GM18861 (cell line): ENCODE data around the gene TMEM130.

Experiments
- ATAC-seq: cut with Tn5 transposase; IDR thresholded peaks from one replicate; pipeline ENCODE4 v1.9.1; 2021; ENCODE audit not compliant: unreplicated experiment

Gene TMEM130

DNA sequence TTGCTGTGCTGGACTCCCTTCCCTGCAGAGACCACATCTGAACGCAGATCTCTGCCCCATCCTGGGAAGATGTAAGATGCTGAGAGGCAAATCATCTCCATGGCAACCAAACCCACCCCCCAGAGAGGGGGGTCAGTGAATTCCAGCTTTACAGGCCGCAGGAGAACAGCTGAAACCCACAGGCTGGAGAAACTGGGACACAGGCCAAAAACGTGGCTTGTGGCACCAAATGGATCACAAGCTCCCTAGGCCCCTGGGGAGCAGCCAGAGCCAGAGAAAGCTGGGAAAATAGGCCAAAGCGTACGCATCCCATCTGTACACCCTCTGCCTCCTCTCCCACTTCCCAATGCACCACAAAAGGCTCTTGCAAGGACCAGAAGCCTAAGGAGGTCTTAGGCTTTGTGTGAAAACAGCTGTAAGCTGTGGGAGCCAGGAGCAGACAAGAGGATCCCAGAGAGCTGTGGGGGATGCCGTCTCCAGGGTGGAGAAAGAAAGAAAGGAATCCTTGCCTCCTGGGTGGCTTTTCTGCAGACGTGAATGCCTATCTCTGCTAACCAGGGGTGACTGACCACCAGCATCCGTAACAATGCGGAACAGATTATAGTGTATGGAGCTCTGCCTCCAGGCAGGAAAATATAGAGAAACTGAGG, 59.5 kb downstream of the TMEM130 start:
- ATAC-seq = no peak

DNA sequence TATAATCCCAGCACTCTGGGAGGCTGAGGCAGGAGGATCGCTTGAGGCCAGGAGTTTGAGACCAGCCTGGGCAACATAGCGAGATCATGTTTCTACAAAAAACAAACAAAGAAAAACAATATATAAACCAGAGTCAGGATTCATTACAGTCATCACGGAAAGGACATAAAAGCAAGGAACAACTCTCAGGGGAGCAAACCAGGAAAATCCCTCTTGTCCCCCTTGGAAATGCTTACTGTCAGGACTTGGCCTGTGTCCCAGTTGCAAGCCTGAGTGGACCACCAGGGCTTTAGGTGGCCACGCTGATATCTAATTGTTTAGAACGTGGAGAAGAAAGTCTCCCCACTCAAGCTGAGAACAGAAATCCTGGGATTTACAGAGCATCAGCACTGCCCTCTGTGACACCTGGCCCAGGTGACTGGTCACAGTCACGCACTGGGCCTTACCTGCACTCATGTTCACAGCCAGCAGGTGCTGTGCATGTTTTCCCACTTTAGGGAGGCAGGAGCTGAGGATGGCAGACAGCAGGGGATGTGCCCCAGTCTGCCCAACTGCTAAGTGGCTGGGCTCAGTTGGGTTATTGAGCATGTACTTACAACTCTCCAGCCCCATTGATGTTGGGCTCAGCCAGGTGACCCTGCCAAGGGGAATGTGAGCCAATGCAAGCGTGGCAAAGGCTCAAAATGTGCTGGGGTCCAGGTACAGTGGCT, 60.9 kb downstream of the TMEM130 start:
- no peak for ATAC-seq

DNA sequence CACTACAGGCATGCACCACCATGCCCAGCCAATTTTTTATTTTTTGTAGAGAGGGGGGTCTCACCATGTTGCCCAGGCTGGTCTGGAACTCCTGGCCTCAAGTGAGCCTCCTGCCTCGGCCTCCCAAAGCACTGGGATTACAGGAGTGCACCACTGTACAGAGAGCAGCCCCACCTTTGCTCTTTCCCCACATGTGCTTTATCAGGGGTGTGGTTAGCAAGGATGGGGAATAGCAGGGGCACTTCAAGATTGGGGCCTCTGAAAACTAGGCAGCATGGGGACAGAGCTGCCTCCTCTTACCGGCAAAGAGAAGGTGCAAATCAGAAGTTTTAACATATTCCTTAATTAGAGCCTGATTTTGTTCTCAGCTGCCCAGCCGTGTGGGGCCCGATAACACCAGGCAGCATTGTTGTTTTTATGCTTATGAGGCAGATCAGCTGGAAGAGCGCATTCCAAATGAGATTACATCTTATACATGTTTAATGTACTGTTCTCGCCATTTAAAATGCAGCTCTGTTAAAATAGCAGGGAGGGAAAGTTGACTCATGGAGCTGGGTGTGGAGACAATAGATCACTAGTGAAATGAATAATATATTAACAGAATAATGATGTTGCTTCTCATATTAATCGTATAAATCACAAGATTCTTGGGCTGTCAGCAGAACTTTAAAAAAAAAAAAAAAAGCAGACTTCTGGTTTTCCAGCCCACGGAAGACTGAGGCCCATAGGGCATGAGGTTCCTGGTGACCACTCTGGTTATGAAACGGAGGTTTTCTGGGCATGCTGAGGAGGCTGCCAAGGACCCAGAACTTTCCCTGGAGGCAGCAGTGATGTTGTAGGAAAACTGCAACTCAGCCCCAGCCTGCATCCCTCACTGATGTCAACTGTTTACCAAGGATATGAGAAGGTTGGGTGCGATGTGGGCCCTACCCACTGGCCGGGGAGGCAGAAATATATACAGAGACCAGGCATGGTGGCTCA, 62.5 kb downstream of the TMEM130 start:
- ATAC-seq = no peak

DNA sequence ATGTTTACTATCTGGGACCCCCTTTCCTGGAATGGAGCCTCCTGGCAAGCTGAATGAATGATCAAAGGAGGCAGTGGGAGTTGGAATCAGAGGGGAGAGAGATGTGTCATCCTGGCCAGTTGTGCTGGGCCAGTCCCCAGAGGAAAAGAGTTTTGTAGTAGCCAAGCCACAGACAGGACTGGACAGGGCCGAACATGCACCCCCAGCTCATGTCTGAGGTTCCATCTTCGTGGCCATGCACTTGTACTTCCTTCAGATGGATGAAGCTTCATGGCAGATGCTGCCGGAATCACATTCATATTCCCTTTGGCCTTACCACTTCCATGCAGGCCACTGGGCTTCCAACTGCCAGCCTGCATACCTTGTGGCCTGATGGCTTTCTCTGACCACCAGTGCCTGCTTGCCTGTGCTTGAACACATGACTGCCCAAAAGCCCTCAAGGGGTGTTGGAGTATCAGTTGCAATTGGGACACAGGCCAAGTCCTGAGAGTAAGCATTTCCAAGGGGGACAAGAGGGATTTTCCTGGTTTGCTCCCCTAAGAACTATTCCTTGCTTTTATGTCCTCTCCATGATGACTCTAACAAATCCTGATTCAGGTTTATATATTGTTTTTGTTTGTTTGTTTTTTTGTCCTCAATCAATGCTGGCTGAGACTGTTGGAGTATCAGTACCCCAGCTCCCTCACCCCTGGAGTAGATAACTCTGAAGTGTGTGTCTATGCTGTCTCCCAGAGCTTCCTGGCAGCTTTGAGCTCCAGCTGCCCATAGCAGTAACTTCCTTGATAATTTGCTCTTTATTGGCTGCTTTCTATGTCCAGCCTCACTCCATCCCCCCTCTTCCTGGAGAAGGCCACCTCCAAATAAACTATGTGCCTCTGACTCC, 63.6 kb downstream of the TMEM130 start:
- no peak for ATAC-seq

DNA sequence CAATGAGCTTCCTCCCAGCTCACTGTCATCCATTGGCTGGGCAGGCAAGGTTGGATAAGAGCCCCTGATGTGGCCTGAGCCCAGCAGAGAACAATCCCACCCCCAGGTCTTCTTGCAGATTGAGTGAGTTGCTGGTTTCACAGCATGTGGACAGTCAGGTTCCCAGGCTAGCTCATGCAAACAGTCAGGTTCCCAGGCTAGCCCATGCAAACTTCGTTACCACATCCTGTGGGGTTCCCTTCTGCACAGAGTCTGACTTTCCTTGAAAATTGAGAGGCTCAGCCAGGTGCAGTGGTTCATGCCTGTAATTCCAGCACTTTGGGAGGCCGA, 67.1 kb downstream of the TMEM130 start:
- peak; percentile 10 for ATAC-seq

DNA sequence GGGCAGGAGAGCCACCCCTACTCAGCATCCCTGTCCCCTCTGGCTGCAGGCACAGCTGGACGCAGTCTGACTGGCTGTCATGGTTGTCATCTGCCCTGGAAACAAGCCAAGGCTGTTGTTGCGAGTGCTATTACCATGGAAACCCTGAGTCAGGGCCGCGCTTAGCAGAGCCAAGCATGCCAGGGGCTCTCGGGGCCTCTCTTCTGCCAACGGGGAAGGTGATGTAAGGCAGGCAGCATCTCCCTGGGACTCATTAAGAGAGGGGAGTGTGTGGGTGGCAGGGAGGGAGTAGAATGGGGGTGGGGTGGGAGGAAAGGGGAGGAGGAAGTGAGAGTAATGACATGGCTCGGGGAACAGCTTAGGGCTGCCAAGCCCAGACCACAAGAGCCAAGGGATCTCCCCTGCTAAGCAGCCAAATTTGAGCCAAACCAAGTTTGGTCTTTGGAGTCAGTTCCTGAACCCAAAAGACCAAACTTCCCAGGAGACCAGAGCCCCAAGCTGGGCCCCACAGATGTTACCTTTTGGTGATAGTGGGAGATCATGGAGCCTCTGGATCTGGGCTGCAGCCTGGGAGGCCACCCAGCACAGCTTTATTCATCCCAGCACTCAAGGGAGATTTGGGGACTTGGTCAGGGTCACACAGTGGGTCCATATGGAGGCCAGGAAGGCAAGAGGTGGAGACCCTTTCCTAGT, 67.6 kb downstream of the TMEM130 start:
- peak; percentile 89 for ATAC-seq

DNA sequence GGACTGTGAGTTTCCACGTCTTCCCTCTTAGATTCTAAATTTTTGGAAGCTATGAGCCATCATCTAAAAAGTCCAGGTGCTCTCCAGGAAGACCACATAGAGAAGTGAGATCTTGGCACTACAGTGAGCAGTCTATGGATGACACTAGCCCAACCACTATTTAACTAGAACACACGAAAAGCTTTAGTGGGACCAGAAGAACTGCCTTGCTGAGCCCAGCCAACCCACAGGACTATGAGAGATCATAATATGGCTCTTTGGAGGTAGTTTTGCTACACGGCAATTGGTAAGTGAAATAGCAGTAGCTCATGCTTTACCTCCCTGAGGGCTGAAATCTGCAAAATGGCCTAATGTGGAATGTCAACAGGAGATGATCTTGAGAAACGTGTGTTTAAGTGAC, 68.8 kb downstream of the TMEM130 start:
- ATAC-seq = no peak

DNA sequence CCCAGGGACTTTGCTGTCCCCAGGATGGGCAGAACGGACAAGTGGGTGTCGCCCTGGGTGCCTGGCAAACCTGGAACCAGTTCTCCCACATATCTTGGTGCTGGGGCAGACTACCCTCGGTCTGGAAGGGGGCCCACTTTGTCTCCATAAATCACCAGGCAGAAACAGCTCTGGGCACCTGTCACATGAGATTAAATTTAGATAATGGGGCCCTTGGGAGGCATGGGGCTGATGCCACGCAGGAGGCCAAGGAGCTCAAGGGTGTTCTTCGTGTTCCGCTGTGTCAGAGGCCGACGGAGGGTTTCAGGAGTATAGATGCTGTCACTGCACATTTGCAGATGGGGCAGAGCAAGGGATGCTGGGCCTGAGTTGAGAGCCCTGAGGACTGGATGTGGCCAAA, 72.7 kb downstream of the TMEM130 start:
- no peak for ATAC-seq
